SK-N-SH treated with all-trans-retinoic acid at 6 μM for 48 hours (cell line): ENCODE data around the gene SMAD5.

ENCODE experiments used
- ATAC-seq: fragments of 200-7000 bp; cut with Tn5 transposase; 3 replicates; pipeline ENCODE4 v1.9.1; 2020; ENCODE audit warnings: mild to moderate bottlenecking, moderate library complexity
- BACH2 ChIP-seq: fragments of 250-450 bp; sonication (Bioruptor Pico); IDR thresholded peaks from 2 replicates; pipeline ENCODE4 v1.9.0; 2021; ENCODE audit warnings: mild to moderate bottlenecking, borderline replicate concordance
- CSRNP3 ChIP-seq: fragments of 250-450 bp; sonication (Bioruptor Pico); IDR thresholded peaks from 2 replicates; pipeline ENCODE4 v1.5.1; 2021; ENCODE audit warnings: mild to moderate bottlenecking, moderate library complexity
- ESRRG ChIP-seq: fragments of 250-450 bp; sonication (Bioruptor Pico); IDR thresholded peaks from 2 replicates; pipeline ENCODE4 v1.6.1; 2021; ENCODE audit warnings: mild to moderate bottlenecking
- GLIS3 ChIP-seq: fragments of 250-450 bp; sonication (Bioruptor Pico); IDR thresholded peaks from 2 replicates; pipeline ENCODE4 v1.5.0; 2020; ENCODE audit warnings: mild to moderate bottlenecking, moderate library complexity
- ISL1 ChIP-seq: fragments of 250-450 bp; sonication (Bioruptor Pico); IDR thresholded peaks from 2 replicates; pipeline ENCODE4 v2.1.2; 2022; ENCODE audit warnings: mild to moderate bottlenecking, moderate library complexity
- POU6F1 ChIP-seq: fragments of 250-450 bp; sonication (Bioruptor Pico); IDR thresholded peaks from 2 replicates; pipeline ENCODE4 v1.8.0; 2021; ENCODE audit warnings: low read depth, mild to moderate bottlenecking, moderate library complexity, borderline replicate concordance
- PPARA ChIP-seq: fragments of 250-450 bp; sonication (Bioruptor Pico); IDR thresholded peaks from 2 replicates; pipeline ENCODE4 v1.5.0; 2020; ENCODE audit warnings: mild to moderate bottlenecking, borderline replicate concordance
- RARB ChIP-seq: fragments of 250-450 bp; sonication (Bioruptor Pico); IDR thresholded peaks from 2 replicates; pipeline ENCODE4 v1.8.0; 2021; ENCODE audit warnings: mild to moderate bottlenecking, moderate library complexity
- SNAI2 ChIP-seq: fragments of 250-450 bp; sonication (Bioruptor Pico); IDR thresholded peaks from 2 replicates; pipeline ENCODE4 v1.5.0; 2020; ENCODE audit warnings: mild to moderate bottlenecking, moderate library complexity
- TCF4 ChIP-seq: fragments of 250-450 bp; sonication (Bioruptor Pico); IDR thresholded peaks from 2 replicates; pipeline ENCODE4 v1.8.0; 2021; ENCODE audit warnings: mild to moderate bottlenecking, moderate library complexity, borderline replicate concordance
- TSHZ2 ChIP-seq: fragments of 250-450 bp; sonication (Bioruptor Pico); IDR thresholded peaks from 2 replicates; pipeline ENCODE4 v1.5.0; 2020; ENCODE audit warnings: mild to moderate bottlenecking, moderate library complexity
- ZC3H10 ChIP-seq: fragments of 250-450 bp; sonication (Bioruptor Pico); IDR thresholded peaks from 2 replicates; pipeline ENCODE4 v1.5.1; 2021; ENCODE audit warnings: mild to moderate bottlenecking, moderate library complexity
- ZFP30 ChIP-seq: fragments of 450-650 bp; formaldehyde crosslinking; IDR thresholded peaks from 2 replicates; pipeline ENCODE4 v1.5.0; 2022; ENCODE audit warnings: mild to moderate bottlenecking, moderate library complexity
- ZNF70 ChIP-seq: fragments of 450-650 bp; formaldehyde crosslinking; IDR thresholded peaks from 2 replicates; pipeline ENCODE4 v1.5.0; 2020; ENCODE audit warnings: mild to moderate bottlenecking, moderate library complexity
- ZNF8 ChIP-seq: fragments of 450-650 bp; formaldehyde crosslinking; IDR thresholded peaks from 2 replicates; pipeline ENCODE4 v1.5.0; 2020; ENCODE audit warnings: mild to moderate bottlenecking, moderate library complexity
- TF ChIP-seq, protein P1 (sequence below): fragments of 250-450 bp; sonication (Bioruptor Pico); IDR thresholded peaks from 2 replicates; pipeline ENCODE4 v1.5.1; 2020; ENCODE audit warnings: low read depth, mild to moderate bottlenecking, moderate library complexity
- TF ChIP-seq, protein P2 (sequence below): fragments of 250-450 bp; sonication (Bioruptor Pico); IDR thresholded peaks from 2 replicates; pipeline ENCODE4 v1.8.0; 2020; ENCODE audit warnings: mild to moderate bottlenecking, moderate library complexity, borderline replicate concordance

Gene SMAD5

DNA sequence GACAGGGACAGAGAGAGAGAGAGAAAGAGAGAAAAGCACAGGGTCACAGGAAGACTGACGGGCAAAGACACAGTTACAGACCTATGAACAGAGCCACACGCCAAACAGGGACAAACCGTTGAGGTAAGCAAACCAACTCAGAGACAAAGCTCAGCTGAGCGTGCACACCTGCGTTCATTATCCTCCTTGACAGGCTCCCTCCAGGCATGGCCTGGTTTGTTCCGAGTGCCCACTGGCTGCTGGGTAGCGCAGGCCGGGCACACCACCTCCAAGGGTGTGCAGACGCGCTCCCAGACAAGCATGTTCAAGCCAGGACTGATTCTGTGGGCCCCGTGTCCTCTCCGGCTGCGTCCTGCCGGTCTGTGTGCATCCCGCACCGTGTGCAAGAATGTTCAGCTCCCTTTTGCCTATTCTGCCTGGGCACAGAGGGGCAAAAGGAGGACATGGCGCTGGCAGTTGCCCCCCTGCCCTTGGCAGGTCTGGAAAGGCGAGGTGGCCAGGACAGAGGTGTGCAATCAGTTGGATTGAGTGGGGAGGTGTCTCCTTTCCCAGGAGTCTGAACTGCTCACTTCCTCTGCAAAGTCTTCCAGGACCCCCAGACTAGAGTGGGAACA, 60.8 kb downstream of the SMAD5 start:
- TF ChIP-seq TSHZ2 (CRISPR knock-in tag) (no peak), GLIS3 (CRISPR knock-in tag) (no peak), SNAI2 (CRISPR knock-in tag) (no peak), ZC3H10 (CRISPR knock-in tag) (no peak), ISL1 (CRISPR knock-in tag) (no peak), BACH2 (CRISPR knock-in tag) (no peak), ESRRG (CRISPR knock-in tag) (no peak), ZNF70 (no peak), RARB (CRISPR knock-in tag) (no peak)
- TF ChIP-seq, protein P1, sequence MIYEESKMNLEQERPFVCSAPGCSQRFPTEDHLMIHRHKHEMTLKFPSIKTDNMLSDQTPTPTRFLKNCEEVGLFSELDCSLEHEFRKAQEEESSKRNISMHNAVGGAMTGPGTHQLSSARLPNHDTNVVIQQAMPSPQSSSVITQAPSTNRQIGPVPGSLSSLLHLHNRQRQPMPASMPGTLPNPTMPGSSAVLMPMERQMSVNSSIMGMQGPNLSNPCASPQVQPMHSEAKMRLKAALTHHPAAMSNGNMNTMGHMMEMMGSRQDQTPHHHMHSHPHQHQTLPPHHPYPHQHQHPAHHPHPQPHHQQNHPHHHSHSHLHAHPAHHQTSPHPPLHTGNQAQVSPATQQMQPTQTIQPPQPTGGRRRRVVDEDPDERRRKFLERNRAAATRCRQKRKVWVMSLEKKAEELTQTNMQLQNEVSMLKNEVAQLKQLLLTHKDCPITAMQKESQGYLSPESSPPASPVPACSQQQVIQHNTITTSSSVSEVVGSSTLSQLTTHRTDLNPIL (CRISPR knock-in tag) = no peak
- TF ChIP-seq, protein P2, sequence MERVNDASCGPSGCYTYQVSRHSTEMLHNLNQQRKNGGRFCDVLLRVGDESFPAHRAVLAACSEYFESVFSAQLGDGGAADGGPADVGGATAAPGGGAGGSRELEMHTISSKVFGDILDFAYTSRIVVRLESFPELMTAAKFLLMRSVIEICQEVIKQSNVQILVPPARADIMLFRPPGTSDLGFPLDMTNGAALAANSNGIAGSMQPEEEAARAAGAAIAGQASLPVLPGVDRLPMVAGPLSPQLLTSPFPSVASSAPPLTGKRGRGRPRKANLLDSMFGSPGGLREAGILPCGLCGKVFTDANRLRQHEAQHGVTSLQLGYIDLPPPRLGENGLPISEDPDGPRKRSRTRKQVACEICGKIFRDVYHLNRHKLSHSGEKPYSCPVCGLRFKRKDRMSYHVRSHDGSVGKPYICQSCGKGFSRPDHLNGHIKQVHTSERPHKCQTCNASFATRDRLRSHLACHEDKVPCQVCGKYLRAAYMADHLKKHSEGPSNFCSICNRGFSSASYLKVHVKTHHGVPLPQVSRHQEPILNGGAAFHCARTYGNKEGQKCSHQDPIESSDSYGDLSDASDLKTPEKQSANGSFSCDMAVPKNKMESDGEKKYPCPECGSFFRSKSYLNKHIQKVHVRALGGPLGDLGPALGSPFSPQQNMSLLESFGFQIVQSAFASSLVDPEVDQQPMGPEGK = no peak
- ATAC-seq = peak; percentile 9

DNA sequence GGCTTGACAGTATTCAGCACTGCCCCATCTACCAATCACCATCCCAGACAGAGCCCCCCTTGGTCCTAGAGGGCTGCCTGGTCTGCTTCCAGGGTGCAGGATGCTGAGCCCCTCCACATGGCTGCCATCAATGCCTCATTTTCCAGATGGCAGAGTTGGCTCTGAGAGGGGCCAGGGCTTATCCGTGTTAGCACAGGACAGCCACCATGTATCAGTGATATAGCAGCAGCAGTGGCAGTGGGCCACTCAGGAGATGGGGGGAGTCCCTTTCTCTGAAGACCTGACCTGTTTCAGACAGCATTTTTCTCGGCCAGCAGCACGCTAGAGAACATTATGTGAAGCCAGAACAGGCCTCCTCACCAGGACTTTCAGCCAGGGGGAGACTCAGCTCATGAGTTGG, 61.9 kb downstream of the SMAD5 start:
- no peak for ATAC-seq
- TF ChIP-seq ZFP30 = no peak

GRCh38 chr5:136195971-136196820, 63.6 kb downstream of the SMAD5 start:
- ATAC-seq = no peak

DNA sequence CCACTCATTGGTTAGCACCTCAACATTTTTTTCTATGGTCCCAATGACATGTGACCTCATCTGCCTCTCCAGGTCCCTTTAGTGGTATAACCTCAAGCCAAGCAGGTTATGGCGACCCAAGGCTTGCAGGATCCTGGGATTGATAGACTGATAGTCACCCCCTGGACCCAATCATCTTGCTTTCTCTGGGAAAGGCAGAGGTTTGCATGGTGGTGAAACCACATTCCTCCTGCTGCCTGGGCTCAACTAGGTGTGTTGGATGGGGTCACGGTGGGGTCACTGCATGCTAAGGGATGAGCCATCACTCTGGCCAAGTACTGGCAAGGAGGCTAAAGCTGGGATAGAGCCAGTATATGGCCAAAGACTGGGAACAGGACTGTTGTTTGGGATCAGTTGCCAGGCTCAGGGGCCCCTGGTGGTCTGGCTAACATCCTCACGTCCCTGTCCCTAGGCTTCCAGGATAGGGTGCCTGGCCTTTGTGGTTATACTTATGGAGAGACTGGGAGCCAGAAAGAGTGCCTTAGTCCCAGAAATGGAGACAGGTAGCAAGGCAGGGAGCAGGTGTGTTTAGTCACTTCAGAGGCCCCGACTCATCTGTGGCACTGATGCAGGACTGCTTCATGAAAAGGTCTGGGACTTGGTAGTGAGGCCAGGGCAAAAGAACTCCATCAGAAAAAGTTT, 65.0 kb downstream of the SMAD5 start:
- no peak for ATAC-seq
- TF ChIP-seq, protein P1 (CRISPR knock-in tag) = no peak
- TF ChIP-seq ZNF70 = no peak
- TF ChIP-seq, protein P2 = no peak
- TF ChIP-seq ZFP30 = no peak
- no peak for TF ChIP-seq POU6F1 (CRISPR knock-in tag)
- TF ChIP-seq CSRNP3 (CRISPR knock-in tag) = no peak
- TF ChIP-seq ZNF8 (CRISPR knock-in tag) = no peak
- no peak for TF ChIP-seq PPARA (CRISPR knock-in tag)
- TF ChIP-seq TCF4 (CRISPR knock-in tag) = no peak
- TF ChIP-seq SNAI2 (CRISPR knock-in tag) = no peak

More at GRCh38 chr5:136195971-136196820, 63.6 kb downstream of the SMAD5 start:
- TF ChIP-seq ISL1 (CRISPR knock-in tag) (no peak), BACH2 (CRISPR knock-in tag) (no peak), ZC3H10 (CRISPR knock-in tag) (no peak)
- TF ChIP-seq, protein P1 (CRISPR knock-in tag) = no peak
